Measurements from ENCODE around the gene OR5D14. TPM values are rescaled to one million over a fixed set of nuclear protein-coding genes. Genes with fewer than 3 reads are reported as not detected.

OR5D14 gene
- polyA plus RNA-seq, 1 experiment: not detected

DNA sequence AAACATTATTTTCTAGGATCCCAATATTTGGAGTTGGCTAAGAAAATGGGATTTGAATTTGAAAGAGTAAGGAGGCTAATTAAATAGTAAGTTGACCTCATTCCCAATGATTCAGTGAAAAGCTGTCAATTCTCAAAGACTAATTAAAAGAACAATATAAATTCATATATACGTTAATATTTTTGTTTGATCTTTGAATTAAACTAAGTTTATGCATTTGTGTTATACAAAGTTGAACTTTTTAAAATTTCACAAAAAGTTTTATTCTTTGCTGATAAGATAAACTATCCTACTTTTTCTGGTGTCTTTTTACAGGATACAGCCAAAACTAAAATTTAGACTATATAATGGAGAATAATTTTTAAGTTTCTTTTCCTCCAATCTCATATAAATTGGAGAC lies 15.7 kb downstream of the OR5D14 start, which contains the start of gene OR5L1:
TSS of gene OR5L1 (plus strand) at position 301 of the 400 bp plus-strand sequence. CDS start 100 bp downstream, outside the sequence.
- TF ChIP-seq CTCF (IDR thresholded peaks at IDR 0.05; ENCODE audit: insufficient read depth, low read depth, low read length): no peak
- CTCF ChIA-PET: no interaction called here

DNA sequence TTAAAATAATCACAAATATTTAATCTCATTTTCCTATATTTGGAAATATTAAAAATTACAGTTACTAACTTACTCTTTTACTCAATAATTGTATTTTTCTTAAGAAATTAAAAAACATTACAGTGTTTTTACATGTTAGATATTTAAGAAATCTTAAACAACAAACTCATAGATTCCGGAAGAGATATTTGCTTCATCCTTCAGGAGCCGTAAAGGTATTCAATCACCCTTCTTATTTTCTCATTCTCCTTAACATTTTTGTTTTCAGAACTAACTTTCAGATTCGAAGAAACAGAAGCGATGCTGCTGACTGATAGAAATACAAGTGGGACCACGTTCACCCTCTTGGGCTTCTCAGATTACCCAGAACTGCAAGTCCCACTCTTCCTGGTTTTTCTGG lies 24.0 kb downstream of the OR5D14 start, which contains the start of gene OR5D18:
TSS of gene OR5D18 (plus strand) at position 301 of the 400 bp plus-strand sequence. CDS start at position 301, 0 bp downstream.
- DNase-seq (ENCODE audit: low read depth): no peak
- Histone ChIP-seq H3K27me3 (ENCODE audit: control insufficient read depth, insufficient read depth, low read length) (no peaks in the 10 kb centered on the region), H3K36me3 (ENCODE audit: control insufficient read depth, insufficient read depth, low read length) (no peaks in the 10 kb centered on the region), H3K4me3 (ENCODE audit: low read depth, low read length) (no peak within 1 kb of the TSS)
- ChIA-PET POLR2A (no interaction called here), CTCF (no interaction called here)
- TF ChIP-seq CTCF (IDR thresholded peaks at IDR 0.05; ENCODE audit: insufficient read depth, low read depth, low read length): no peak

More for the DNA sequence above, 15.7 kb downstream of the OR5D14 start, which contains the start of gene OR5L1:
- POLR2A ChIA-PET: no interaction called here
- no peak for DNase-seq (ENCODE audit: low read depth)
- Histone ChIP-seq H3K27me3 (ENCODE audit: control insufficient read depth, insufficient read depth, low read length) (no peaks in the 10 kb centered on the region), H3K4me3 (ENCODE audit: low read depth, low read length) (no peak within 1 kb of the TSS), H3K36me3 (ENCODE audit: control insufficient read depth, insufficient read depth, low read length) (no peaks in the 10 kb centered on the region)

DNA sequence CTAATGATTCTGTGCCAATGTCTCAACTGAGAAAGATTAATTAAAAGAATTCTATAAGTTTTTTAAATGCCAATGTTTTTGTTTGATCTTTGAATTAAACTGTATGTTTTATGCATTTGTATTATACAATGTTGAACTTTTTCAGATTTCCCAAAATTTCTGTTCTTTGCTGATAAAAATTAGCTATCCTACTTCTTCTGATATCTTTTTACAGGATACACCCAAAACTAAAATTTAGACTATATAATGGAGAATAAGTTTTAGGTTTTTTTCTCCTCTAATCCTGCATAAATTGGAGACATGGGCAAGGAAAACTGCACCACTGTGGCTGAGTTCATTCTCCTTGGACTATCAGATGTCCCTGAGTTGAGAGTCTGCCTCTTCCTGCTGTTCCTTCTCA lies 31.6 kb downstream of the OR5D14 start, which contains the start of gene OR5L2:
TSS of gene OR5L2 (plus strand) at position 301 of the 400 bp plus-strand sequence. CDS start at position 301, 0 bp downstream.
- POLR2A ChIA-PET: no interaction called here
- Histone ChIP-seq H3K27me3 (ENCODE audit: control insufficient read depth, insufficient read depth, low read length) (no peaks in the 10 kb centered on the region), H3K4me3 (ENCODE audit: low read depth, low read length) (no peak within 1 kb of the TSS), H3K36me3 (ENCODE audit: control insufficient read depth, insufficient read depth, low read length) (no peaks in the 10 kb centered on the region)
- TF ChIP-seq CTCF (IDR thresholded peaks at IDR 0.05; ENCODE audit: insufficient read depth, low read depth, low read length): no peak
- CTCF ChIA-PET: no interaction called here
- no peak for DNase-seq (ENCODE audit: low read depth)

- Histone ChIP-seq H3K4me3 (ENCODE audit: low read depth, low read length) (no peak within 1 kb of the TSS), H3K36me3 (ENCODE audit: control insufficient read depth, insufficient read depth, low read length) (no peaks in the 10 kb centered on the region), H3K27me3 (ENCODE audit: control insufficient read depth, insufficient read depth, low read length) (no peaks in the 10 kb centered on the region)
- CTCF ChIA-PET: no interaction called here
- no peak for TF ChIP-seq CTCF (IDR thresholded peaks at IDR 0.05; ENCODE audit: insufficient read depth, low read depth, low read length)
- no peak for DNase-seq (ENCODE audit: low read depth)
- POLR2A ChIA-PET: no interaction called here
Observed at GRCh38 chr11:55838452-55838851, 43.1 kb downstream of the OR5D14 start, which contains the start of gene OR5D16. TSS of gene OR5D16 (plus strand) at chr11:55838752. CDS start at chr11:55838752, 0 bp downstream.

Other genes starting within 250 kb of the OR5D14 start
- gene OR4C15, start 241.1 kb upstream of the OR5D14 start, polyA plus RNA-seq (2011; rRNA removed): not detected in 2 replicates
- gene OR4C16, start 223.4 kb upstream of the OR5D14 start, polyA plus RNA-seq (2011; rRNA removed): not detected in 2 replicates
- not detected in 2 replicates for gene OR4C11, start 187.9 kb upstream of the OR5D14 start, polyA plus RNA-seq (2011; rRNA removed)
- not detected in 2 replicates for gene OR4P4, start 160.4 kb upstream of the OR5D14 start, polyA plus RNA-seq (2011; rRNA removed)
- gene OR4S2, start 147.2 kb upstream of the OR5D14 start, polyA plus RNA-seq (2011; rRNA removed): not detected in 2 replicates
- not detected in 2 replicates for gene OR4C6, start 133.4 kb upstream of the OR5D14 start, polyA plus RNA-seq (2011; rRNA removed)
- not detected in 2 replicates for gene OR5D13, start 22.1 kb upstream of the OR5D14 start, polyA plus RNA-seq (2011; rRNA removed)
- not detected in 2 replicates for gene OR5L1, start 15.8 kb downstream of the OR5D14 start, polyA plus RNA-seq (2011; rRNA removed)
- gene OR5D18, start 24.1 kb downstream of the OR5D14 start, polyA plus RNA-seq (2011; rRNA removed): not detected in 2 replicates
- not detected in 2 replicates for gene OR5L2, start 31.7 kb downstream of the OR5D14 start, polyA plus RNA-seq (2011; rRNA removed)
- gene OR5D16, start 43.2 kb downstream of the OR5D14 start, polyA plus RNA-seq (2011; rRNA removed): not detected in 2 replicates
- not detected in 2 replicates for gene TRIM51, start 87.7 kb downstream of the OR5D14 start, polyA plus RNA-seq (2011; rRNA removed)
- not detected in 2 replicates for gene OR5W2, start 119.0 kb downstream of the OR5D14 start, polyA plus RNA-seq (2011; rRNA removed)
- gene OR5I1, start 140.8 kb downstream of the OR5D14 start, polyA plus RNA-seq (2011; rRNA removed): not detected in 2 replicates
- gene OR10AG1, start 174.4 kb downstream of the OR5D14 start, polyA plus RNA-seq (2011; rRNA removed): not detected in 2 replicates
- gene OR5F1, start 199.1 kb downstream of the OR5D14 start, polyA plus RNA-seq (2011; rRNA removed): not detected in 2 replicates
- not detected in 2 replicates for gene OR5AS1, start 232.1 kb downstream of the OR5D14 start, polyA plus RNA-seq (2011; rRNA removed)